HepG2 (cell line): ENCODE measurements around the gene SPIB. TPM values are rescaled to one million over a fixed set of nuclear protein-coding genes. Genes with fewer than 3 reads are reported as not detected.

ENCODE experiments used
- CEBPB ChIP-seq: IDR thresholded peaks from 2 replicates; pipeline ENCODE4 v1.6.1; 2011; ENCODE audit warnings: low read depth, low read length, improper control_type of control experiment, borderline replicate concordance
- CHD4 ChIP-seq: fragments of 200-600 bp; sonication (generic); IDR thresholded peaks from 2 replicates; pipeline ENCODE4 v1.7.0; 2017; ENCODE audit warnings: mild to moderate bottlenecking, low read length, borderline replicate concordance
- GABPA ChIP-seq, 2 experiments: IDR thresholded peaks; 2 replicates each; pipeline ENCODE4 v1.6.1; 2011 to 2016; ENCODE audit warnings: low read depth in 2 of 2, low read length in 1 of 2, missing biosample characterization in 1 of 2, missing genetic modification characterization in 1 of 2
- MAF1 ChIP-seq: sonication (generic); formaldehyde crosslinking; IDR thresholded peaks from 2 replicates; pipeline ENCODE4 v1.5.0; 2020; ENCODE audit warnings: missing genetic modification reagents, borderline replicate concordance
- MAFG ChIP-seq: sonication (generic); formaldehyde crosslinking; IDR thresholded peaks from 2 replicates; pipeline ENCODE4 v1.5.1; 2020; ENCODE audit warnings: mild to moderate bottlenecking, missing genetic modification reagents
- MEIS2 ChIP-seq: sonication (generic); formaldehyde crosslinking; IDR thresholded peaks from 2 replicates; pipeline ENCODE4 v1.9.0; 2021; ENCODE audit warnings: mild to moderate bottlenecking, missing genetic modification reagents
- MTF1 ChIP-seq: sonication (generic); formaldehyde crosslinking; IDR thresholded peaks from 2 replicates; pipeline ENCODE4 v1.5.0; 2020; ENCODE audit warnings: missing genetic modification reagents
- NCOA1 ChIP-seq: sonication (generic); formaldehyde crosslinking; IDR thresholded peaks from 2 replicates; pipeline ENCODE4 v1.9.0; 2021; ENCODE audit warnings: missing genetic modification reagents
- NCOA2 ChIP-seq: sonication (generic); formaldehyde crosslinking; IDR thresholded peaks from 2 replicates; pipeline ENCODE4 v1.8.0; 2022; ENCODE audit warnings: inconsistent platforms
- PHB2 ChIP-seq: fragments of 450-650 bp; IDR thresholded peaks from 2 replicates; pipeline ENCODE4 v1.6.1; 2018; ENCODE audit not compliant: partially characterized antibody
- PITX1 ChIP-seq: sonication (generic); formaldehyde crosslinking; IDR thresholded peaks from 2 replicates; pipeline ENCODE4 v1.5.1; 2020; ENCODE audit warnings: mild to moderate bottlenecking, missing genetic modification reagents
- POGZ ChIP-seq: sonication (generic); formaldehyde crosslinking; IDR thresholded peaks from 2 replicates; pipeline ENCODE4 v1.4.0; 2020; ENCODE audit warnings: mild to moderate bottlenecking, missing genetic modification reagents
- SALL2 ChIP-seq: sonication (generic); formaldehyde crosslinking; IDR thresholded peaks from 2 replicates; pipeline ENCODE4 v1.8.1; 2023; ENCODE audit warnings: mild to moderate bottlenecking, missing genetic modification reagents, inconsistent platforms
- SPEN ChIP-seq: sonication (generic); formaldehyde crosslinking; IDR thresholded peaks from 2 replicates; pipeline ENCODE4 v1.5.1; 2020; ENCODE audit warnings: low read depth, mild to moderate bottlenecking, missing genetic modification reagents
- TEAD2 ChIP-seq: sonication (generic); formaldehyde crosslinking; IDR thresholded peaks from 2 replicates; pipeline ENCODE4 v1.9.0; 2021; ENCODE audit warnings: missing genetic modification reagents
- TMF1 ChIP-seq: sonication (generic); formaldehyde crosslinking; IDR thresholded peaks from 2 replicates; pipeline ENCODE4 v1.8.1; 2022; ENCODE audit warnings: low read depth, missing genetic modification reagents
- TSC22D2 ChIP-seq: sonication (generic); formaldehyde crosslinking; IDR thresholded peaks from 2 replicates; pipeline ENCODE4 v1.5.1; 2020; ENCODE audit warnings: missing genetic modification reagents, mild to moderate bottlenecking, borderline replicate concordance
- ZFP36L1 ChIP-seq: sonication (generic); formaldehyde crosslinking; IDR thresholded peaks from 2 replicates; pipeline ENCODE4 v1.8.0; 2022; ENCODE audit warnings: mild to moderate bottlenecking, missing genetic modification reagents, moderate library complexity
- ZNF33A ChIP-seq: sonication (generic); formaldehyde crosslinking; IDR thresholded peaks from 2 replicates; pipeline ENCODE4 v1.5.1; 2020; ENCODE audit warnings: missing genetic modification reagents, mild to moderate bottlenecking, moderate library complexity, borderline replicate concordance
- ZNF441 ChIP-seq: sonication (generic); formaldehyde crosslinking; IDR thresholded peaks from 2 replicates; pipeline ENCODE4 v1.7.0; 2021; ENCODE audit warnings: missing genetic modification reagents, borderline replicate concordance
- ZNF552 ChIP-seq: sonication (generic); formaldehyde crosslinking; IDR thresholded peaks from 2 replicates; pipeline ENCODE4 v1.9.0; 2022; ENCODE audit warnings: missing genetic modification reagents, mild to moderate bottlenecking, borderline replicate concordance
- ZNF720 ChIP-seq: sonication (generic); formaldehyde crosslinking; IDR thresholded peaks from 2 replicates; pipeline ENCODE4 v1.4.0; 2020; ENCODE audit warnings: missing genetic modification reagents
- polyA plus RNA-seq, 8 experiments: library from polyadenylated mRNA; depleted of rRNA in 3 of 8; stranded (reverse) in 7 of 8; unstranded in 1 of 8; fragments of >200 nt; fragmentation: Illumina TruSeq in 4 of 8; extraction: Trizol in 4 of 8; gene quantifications; 2 replicates each; pipeline versions ENCODE4 v1.2.1 to v1.2.3, GENCODE V29; 2011 to 2016; ENCODE audit warnings: low read depth in 4 of 8, missing spikeins in 1 of 8, mixed read lengths in 1 of 8; ENCODE audit not compliant: insufficient read depth in 1 of 8
- total RNA-seq, 5 experiments: library from RNA; depleted of rRNA; stranded (reverse); fragments of >200 nt; fragmentation: Illumina TruSeq; extraction: Trizol; gene quantifications; 2 replicates each; pipeline ENCODE4 v1.2.3, GENCODE V29; 2016; ENCODE audit warnings: low read depth in 1 of 5
- TF ChIP-seq, protein P1 (sequence below): sonication (generic); formaldehyde crosslinking; conservative IDR thresholded peaks from 2 replicates; pipeline ENCODE4 v1.4.0; 2020; ENCODE audit warnings: mild to moderate bottlenecking, missing genetic modification reagents, moderate library complexity
- TF ChIP-seq, protein P2 (sequence below): sonication (generic); formaldehyde crosslinking; IDR thresholded peaks from 2 replicates; pipeline ENCODE4 v1.4.0; 2020; ENCODE audit warnings: missing genetic modification reagents, mild to moderate bottlenecking, borderline replicate concordance
- TF ChIP-seq, protein P3 (sequence below): IDR thresholded peaks from 2 replicates; pipeline ENCODE4 v1.6.1; 2016; ENCODE audit warnings: missing compliant biosample characterization, missing genetic modification reagents, borderline replicate concordance

SPIB gene
- total and polyA plus RNA-seq, 2 of the 13 experiments (the other 11 are each of a cell fraction or from before 2014, with no cell fraction given): 0.04 TPM; not detected in 1

GRCh38 chr19:50376166-50377050, 42.3 kb upstream of the SPIB start, which contains the start of gene NR1H2 (continued):
- TF ChIP-seq NCOA1 (CRISPR knock-in tag) (0 out of 2 replicates have a peak, but pooled peaks have one; percentile 70), TMF1 (CRISPR knock-in tag) (no peak), SALL2 (CRISPR knock-in tag) (0 out of 2 replicates have a peak, but pooled peaks have one; percentile 54), MAFG (CRISPR knock-in tag) (no peak), ZNF720 (CRISPR knock-in tag) (no peak), ZNF441 (CRISPR knock-in tag) (no peak), PHB2 (no peak), TEAD2 (CRISPR knock-in tag) (no peak), TSC22D2 (no peak), PITX1 (CRISPR knock-in tag) (peak; percentile 46; the same call in 1 of the 2 replicates), CHD4 (no peak), MEIS2 (CRISPR knock-in tag) (peak; percentile 62; the same call in 1 of the 2 replicates), MTF1 (no peak), ZNF552 (CRISPR knock-in tag) (no peak), POGZ (CRISPR knock-in tag) (peak; percentile 77), ZFP36L1 (no peak), NCOA2 (CRISPR knock-in tag) (peak; percentile 56; the same call in 1 of the 2 replicates), GABPA (IDR thresholded peaks at IDR 0.05; ENCODE audit: low read depth, low read length) (peak; percentile 99), GABPA (CRISPR knock-in tag; IDR thresholded peaks at IDR 0.05; ENCODE audit: low read depth) (peak; percentile 100), SPEN (CRISPR knock-in tag) (peak; percentile 95), MAF1 (CRISPR knock-in tag) (no peak), ZNF33A (no peak), CEBPB (peak; percentile 75; the same call in 1 of the 2 replicates)
- TF ChIP-seq, protein P1, sequence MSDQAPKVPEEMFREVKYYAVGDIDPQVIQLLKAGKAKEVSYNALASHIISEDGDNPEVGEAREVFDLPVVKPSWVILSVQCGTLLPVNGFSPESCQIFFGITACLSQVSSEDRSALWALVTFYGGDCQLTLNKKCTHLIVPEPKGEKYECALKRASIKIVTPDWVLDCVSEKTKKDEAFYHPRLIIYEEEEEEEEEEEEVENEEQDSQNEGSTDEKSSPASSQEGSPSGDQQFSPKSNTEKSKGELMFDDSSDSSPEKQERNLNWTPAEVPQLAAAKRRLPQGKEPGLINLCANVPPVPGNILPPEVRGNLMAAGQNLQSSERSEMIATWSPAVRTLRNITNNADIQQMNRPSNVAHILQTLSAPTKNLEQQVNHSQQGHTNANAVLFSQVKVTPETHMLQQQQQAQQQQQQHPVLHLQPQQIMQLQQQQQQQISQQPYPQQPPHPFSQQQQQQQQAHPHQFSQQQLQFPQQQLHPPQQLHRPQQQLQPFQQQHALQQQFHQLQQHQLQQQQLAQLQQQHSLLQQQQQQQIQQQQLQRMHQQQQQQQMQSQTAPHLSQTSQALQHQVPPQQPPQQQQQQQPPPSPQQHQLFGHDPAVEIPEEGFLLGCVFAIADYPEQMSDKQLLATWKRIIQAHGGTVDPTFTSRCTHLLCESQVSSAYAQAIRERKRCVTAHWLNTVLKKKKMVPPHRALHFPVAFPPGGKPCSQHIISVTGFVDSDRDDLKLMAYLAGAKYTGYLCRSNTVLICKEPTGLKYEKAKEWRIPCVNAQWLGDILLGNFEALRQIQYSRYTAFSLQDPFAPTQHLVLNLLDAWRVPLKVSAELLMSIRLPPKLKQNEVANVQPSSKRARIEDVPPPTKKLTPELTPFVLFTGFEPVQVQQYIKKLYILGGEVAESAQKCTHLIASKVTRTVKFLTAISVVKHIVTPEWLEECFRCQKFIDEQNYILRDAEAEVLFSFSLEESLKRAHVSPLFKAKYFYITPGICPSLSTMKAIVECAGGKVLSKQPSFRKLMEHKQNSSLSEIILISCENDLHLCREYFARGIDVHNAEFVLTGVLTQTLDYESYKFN (CRISPR knock-in tag): peak; percentile 52
- TF ChIP-seq, protein P2, sequence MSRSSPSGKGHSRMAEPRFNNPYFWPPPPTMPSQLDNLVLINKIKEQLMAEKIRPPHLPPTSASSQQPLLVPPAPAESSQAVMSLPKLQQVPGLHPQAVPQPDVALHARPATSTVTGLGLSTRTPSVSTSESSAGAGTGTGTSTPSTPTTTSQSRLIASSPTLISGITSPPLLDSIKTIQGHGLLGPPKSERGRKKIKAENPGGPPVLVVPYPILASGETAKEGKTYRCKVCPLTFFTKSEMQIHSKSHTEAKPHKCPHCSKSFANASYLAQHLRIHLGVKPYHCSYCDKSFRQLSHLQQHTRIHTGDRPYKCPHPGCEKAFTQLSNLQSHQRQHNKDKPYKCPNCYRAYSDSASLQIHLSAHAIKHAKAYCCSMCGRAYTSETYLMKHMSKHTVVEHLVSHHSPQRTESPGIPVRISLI (CRISPR knock-in tag): no peak
- TF ChIP-seq, protein P3, sequence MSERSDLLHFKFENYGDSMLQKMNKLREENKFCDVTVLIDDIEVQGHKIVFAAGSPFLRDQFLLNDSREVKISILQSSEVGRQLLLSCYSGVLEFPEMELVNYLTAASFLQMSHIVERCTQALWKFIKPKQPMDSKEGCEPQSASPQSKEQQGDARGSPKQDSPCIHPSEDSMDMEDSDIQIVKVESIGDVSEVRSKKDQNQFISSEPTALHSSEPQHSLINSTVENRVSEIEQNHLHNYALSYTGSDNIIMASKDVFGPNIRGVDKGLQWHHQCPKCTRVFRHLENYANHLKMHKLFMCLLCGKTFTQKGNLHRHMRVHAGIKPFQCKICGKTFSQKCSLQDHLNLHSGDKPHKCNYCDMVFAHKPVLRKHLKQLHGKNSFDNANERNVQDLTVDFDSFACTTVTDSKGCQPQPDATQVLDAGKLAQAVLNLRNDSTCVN (CRISPR knock-in tag): 0 out of 2 replicates have a peak, but pooled peaks have one; percentile 34
